KMS-11 (cell line): ENCODE measurements around the gene FPR3.

Experiments
- H2AFZ ChIP-seq: fragments of 200-600 bp; sonication (generic); 2 replicates; pipeline ENCODE4 v1.6.1; 2016; ENCODE audit warnings: antibody characterized with exemption, mixed run types, low read depth
- H3K27ac ChIP-seq: fragments of 200-600 bp; sonication (generic); 2 replicates; pipeline ENCODE4 v1.6.1; 2016; ENCODE audit warnings: mild to moderate bottlenecking, mixed run types
- H3K27me3 ChIP-seq: fragments of 200-600 bp; sonication (generic); 2 replicates; pipeline ENCODE4 v1.6.1; 2017; ENCODE audit warnings: mild to moderate bottlenecking, low read depth, mixed run types, moderate library complexity; ENCODE audit not compliant: insufficient read depth
- H3K36me3 ChIP-seq: fragments of 200-600 bp; sonication (generic); 2 replicates; pipeline ENCODE4 v1.6.1; 2017; ENCODE audit warnings: mild to moderate bottlenecking, mixed run types; ENCODE audit not compliant: insufficient read depth
- H3K4me1 ChIP-seq: fragments of 200-600 bp; sonication (generic); 2 replicates; pipeline ENCODE4 v1.6.1; 2016; ENCODE audit warnings: mild to moderate bottlenecking, low read depth, mixed run types; ENCODE audit not compliant: poor library complexity, severe bottlenecking
- H3K4me2 ChIP-seq: fragments of 200-600 bp; sonication (generic); 2 replicates; pipeline ENCODE4 v1.7.0; 2016; ENCODE audit warnings: mild to moderate bottlenecking, mixed run types
- H3K4me3 ChIP-seq: fragments of 200-600 bp; sonication (generic); IDR thresholded peaks from 2 replicates; pipeline ENCODE4 v1.6.1; 2017; ENCODE audit warnings: low read depth, low read length, mixed read lengths; ENCODE audit not compliant: insufficient read depth
- H3K79me2 ChIP-seq: fragments of 200-600 bp; sonication (generic); 2 replicates; pipeline ENCODE4 v1.6.1; 2016; ENCODE audit warnings: low read depth, mixed run types; ENCODE audit not compliant: insufficient read depth
- H3K9ac ChIP-seq: fragments of 200-600 bp; sonication (generic); 2 replicates; pipeline ENCODE4 v1.6.1; 2016; ENCODE audit warnings: mild to moderate bottlenecking, mixed run types
- H4K20me1 ChIP-seq: fragments of 200-600 bp; sonication (generic); 2 replicates; pipeline ENCODE4 v1.6.1; 2016; ENCODE audit warnings: mild to moderate bottlenecking, mixed run types; ENCODE audit not compliant: insufficient read depth
- CTCF ChIP-seq: fragments of 200-600 bp; sonication (generic); conservative IDR thresholded peaks from 2 replicates; pipeline ENCODE4 v1.6.1; 2017; ENCODE audit warnings: low read depth, mild to moderate bottlenecking, antibody characterized with exemption, low read length, moderate library complexity, mixed read lengths

The FPR3 gene

GRCh38 chr19:51807111-51807701 is 12.2 kb downstream of the FPR3 start:
- no peak for TF ChIP-seq CTCF
- H3K36me3 ChIP-seq, result no peaks in the 10 kb centered on the region
- no peaks in the 10 kb centered on the region for H3K79me2 ChIP-seq
- no peak overlapping the region for H2AFZ ChIP-seq
- H3K27me3 ChIP-seq, result no peaks in the 10 kb centered on the region
- H4K20me1 ChIP-seq, result no peaks in the 10 kb centered on the region
- H3K4me2 ChIP-seq, result no peak overlapping the region
- no peak overlapping the region for H3K27ac ChIP-seq
- H3K4me1 ChIP-seq, result no peaks in the 10 kb centered on the region
- no peak overlapping the region for H3K9ac ChIP-seq
- no peak overlapping the region for H3K4me3 ChIP-seq

- Histone ChIP-seq H2AFZ (no peak overlapping the region), H3K27me3 (no peaks in the 10 kb centered on the region), H3K79me2 (no peaks in the 10 kb centered on the region), H3K4me1 (no peaks in the 10 kb centered on the region), H3K4me2 (no peak overlapping the region), H3K36me3 (no peaks in the 10 kb centered on the region), H3K9ac (no peak overlapping the region), H3K27ac (no peak overlapping the region), H4K20me1 (no peaks in the 10 kb centered on the region), H3K4me3 (no peak overlapping the region)
- TF ChIP-seq CTCF, result no peak
Observed at GRCh38 chr19:51807925-51808324, 13.0 kb downstream of the FPR3 start.

- H3K27ac ChIP-seq, result no peak overlapping the region
- no peaks in the 10 kb centered on the region for H3K79me2 ChIP-seq
- H2AFZ ChIP-seq, result no peak overlapping the region
- H3K36me3 ChIP-seq, result no peaks in the 10 kb centered on the region
- no peak overlapping the region for H3K4me2 ChIP-seq
- H3K4me3 ChIP-seq, result no peak overlapping the region
- H3K27me3 ChIP-seq, result no peaks in the 10 kb centered on the region
- TF ChIP-seq CTCF, result no peak
- H3K9ac ChIP-seq, result no peak overlapping the region
- no peaks in the 10 kb centered on the region for H4K20me1 ChIP-seq
- H3K4me1 ChIP-seq, result no peaks in the 10 kb centered on the region
Observed at GRCh38 chr19:51808333-51808986, 13.5 kb downstream of the FPR3 start.

GRCh38 chr19:51809787-51810186 is 14.8 kb downstream of the FPR3 start:
- Histone ChIP-seq H3K4me3 (no peak overlapping the region), H3K9ac (no peak overlapping the region), H3K27me3 (no peaks in the 10 kb centered on the region), H2AFZ (no peak overlapping the region), H3K36me3 (no peaks in the 10 kb centered on the region), H3K79me2 (no peaks in the 10 kb centered on the region), H3K27ac (no peak overlapping the region), H3K4me2 (no peak overlapping the region), H3K4me1 (no peaks in the 10 kb centered on the region), H4K20me1 (no peaks in the 10 kb centered on the region)
- TF ChIP-seq CTCF, result no peak
